ENCODE results near the gene RNF151.

RNF151 gene

GRCh38 chr16:1993731-1994131, 27.1 kb downstream of the RNF151 start:
- DNase-seq = peak; percentile 26

DNA sequence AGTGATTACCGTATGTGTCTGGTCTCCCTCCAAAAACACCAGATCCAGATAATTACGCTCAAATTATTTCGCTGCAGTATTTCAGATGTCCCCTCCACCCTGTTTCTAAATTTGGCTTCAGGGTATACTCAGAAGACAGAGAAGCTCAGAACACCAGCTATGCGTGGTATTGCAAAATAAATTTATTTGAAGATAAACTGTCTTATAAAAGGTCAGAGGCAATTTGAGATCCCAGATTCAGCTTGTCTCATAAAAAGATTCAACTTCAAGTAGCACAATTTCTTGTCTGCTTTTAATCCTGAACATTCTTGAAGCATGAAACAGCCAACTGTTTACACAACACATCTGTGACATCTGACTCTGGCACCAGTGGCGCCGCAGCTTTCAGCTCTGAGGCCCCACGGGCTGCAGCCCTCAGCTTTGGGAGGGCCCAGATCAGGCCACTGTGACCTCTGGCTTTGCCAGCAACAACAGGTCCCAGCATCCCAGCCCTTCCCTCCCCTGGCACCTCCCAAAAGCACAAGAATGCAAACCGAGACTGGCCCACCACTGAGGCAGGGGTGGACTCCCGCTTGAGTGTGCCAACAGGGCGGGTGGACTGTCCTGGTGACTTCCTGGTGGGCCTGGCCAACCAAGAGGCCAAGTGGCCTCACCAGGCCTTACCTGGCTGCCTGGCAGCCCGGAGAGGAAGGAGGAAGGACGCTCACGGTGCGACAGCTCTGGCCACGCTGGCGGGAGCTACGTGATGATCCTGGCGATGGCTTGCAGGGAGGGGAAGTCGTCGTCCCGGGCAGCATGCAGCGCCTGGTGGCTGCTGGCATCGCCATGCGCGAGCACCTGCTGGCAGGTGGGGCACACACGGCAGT, 31.1 kb downstream of the RNF151 start:
- no peak for DNase-seq

DNA sequence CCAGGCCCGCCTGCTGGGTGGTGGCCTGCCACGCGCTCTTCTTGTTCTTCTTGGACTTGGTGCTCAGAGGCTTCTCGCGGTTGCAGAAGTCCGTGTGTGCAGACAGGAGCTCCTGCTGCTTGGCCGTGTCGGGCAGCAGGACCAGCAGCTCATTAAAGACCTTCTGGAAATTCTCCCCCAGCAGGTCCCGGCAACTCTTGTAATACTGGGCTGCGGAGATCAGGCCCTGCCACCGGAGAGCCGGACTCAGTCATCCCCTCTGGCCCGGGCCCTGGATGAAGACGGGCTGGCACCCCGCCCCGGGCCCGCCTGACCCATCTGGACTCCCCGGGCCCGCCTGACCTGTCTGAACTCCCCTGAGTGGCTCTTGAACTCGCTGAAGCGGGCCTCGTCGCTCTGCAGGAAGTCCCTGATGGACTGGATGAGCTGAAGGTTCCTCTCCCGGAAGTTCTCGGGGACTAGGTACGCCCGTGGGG, 31.7 kb downstream of the RNF151 start:
- DNase-seq = no peak

DNA sequence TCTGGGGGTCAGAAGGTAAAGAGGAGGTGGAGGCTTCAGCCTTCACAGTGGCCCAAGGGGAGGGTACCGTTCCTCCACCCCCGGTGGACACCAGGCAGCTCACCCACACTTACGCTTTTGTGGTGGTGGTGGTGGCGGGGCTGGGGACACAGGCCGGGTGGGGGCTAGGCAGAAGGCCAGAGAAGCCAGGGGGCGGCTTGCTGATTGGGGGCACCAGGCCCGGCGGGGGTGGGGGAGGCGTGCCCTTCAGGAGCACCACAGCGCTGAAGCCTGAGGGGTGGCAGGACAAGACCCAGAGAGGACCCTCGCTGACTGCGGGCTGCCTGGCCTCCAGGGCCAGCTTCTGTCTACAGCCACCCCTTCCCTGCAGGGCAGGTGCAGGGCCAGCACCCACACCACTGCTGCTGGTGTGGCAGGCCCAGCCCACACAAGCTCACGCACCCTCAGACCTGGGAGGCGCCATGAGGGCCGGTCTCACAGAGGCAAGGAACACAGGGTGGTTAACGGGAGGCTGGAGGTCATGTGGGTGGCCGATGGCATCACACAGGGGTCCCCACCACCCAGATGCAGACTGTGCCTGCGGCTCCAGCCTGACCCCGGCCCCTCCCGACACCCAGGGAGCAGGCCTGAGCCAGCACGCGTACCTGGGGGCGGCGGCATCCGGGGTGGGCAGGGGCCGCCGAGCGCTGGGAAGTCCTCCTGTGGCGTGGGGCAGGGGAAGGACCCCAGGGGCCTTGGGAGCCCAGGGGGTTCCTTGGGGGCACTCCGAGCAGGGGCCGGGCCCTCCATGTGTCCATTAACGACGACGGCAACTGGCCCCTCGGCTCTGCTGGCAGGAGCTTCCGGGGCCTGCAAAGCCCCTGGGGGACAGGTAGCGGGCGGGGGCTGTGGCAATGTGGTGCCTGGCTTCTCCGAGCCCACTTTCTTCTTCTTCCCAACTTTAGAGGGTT, 32.5 kb downstream of the RNF151 start:
- DNase-seq = no peak

DNA sequence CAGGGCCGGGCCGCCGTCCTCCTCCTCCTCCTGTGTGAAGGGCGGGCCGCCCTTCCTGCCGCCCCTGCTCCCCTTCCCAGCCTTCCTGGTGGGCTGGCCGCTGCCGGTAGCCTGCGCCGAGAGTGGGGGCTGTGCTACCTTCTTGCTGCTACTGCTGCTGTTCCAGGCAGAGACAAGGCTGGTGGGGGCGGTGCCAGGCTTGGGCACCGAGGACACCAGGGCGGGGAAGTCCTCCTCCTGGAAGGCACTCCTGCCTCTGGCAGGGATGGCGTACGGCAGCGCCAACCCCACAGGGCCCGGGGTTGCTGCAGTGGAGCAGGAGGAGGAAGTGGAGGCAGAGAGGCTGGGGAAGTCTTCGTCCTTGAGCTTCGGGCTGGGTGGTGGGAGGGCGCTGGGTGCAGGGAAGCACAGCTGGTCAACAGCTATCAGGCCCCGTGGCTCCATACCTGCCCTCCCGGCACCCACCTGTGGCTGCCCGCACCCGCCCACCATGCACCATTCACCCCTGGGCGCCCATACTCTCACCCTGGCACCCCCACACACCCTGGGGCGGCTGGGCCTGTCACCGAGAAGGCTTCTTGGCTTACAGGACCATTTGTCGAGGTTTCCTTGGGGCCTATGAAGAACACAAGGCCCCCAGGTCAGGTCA, 33.3 kb downstream of the RNF151 start:
- DNase-seq = no peak

DNA sequence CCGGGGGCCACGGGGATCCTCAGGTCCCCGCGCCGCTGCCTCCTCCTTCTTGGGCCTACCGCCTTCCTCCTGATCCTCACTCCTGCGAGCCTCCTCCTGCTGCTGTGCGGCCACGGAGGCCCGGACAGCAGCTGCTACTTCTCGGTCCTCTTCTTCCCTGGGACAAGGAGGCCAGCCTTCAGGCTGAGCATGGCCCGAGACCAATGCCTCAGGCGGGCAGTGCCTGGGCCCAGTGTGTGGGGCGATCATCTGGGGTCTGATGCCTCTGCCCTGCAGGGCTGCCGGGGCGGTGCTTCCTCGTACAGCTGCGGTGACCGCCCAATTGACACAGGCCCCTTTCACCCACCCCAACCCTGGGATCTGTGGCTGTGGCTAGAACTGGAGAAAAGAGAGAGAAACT, 34.4 kb downstream of the RNF151 start:
- no peak for DNase-seq

DNA sequence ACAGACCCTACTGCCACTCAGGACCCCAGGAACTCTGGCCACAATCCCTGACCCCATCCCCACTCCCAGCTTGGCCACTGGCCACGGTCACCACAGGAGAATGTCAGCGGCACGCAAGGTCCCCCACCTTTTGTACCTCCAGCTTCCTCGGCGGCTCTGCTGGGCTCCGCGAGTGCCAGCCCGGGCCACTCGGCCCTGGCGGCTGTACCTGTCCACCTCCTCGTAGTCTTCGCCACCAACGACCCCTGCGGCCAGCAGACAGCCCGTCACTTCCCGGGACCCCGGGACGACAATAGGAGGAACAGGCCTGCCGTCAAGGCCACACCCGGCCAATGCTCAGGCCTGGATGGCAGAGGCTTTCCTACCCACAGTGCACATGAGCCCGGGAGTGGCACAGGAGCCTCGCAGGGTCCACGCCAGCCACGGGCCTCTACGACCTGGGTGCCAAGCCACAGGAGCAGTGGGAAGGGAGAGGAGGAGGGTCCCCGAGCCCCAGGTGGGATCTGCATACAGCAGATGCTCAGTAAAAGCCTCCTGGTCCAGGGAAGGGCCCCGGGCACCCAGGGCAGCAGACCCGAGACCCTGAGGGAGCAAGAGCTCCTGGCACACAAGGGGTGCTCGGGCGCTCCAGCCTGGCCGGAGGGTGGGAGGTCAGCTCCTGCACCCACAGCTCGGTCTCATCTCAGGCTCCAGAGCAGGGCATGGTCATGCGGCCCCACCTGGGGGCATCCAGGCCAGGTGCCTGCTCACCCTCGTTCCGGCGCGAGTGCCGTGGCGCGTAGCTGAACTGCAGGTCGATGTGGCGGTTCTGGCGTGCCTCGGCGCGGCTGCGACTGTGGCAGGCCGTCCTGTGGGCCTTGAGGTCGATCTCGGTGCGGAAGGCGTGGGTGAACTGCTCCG, 35.0 kb downstream of the RNF151 start:
- no peak for DNase-seq

GRCh38 chr16:2002406-2003230, 36.0 kb downstream of the RNF151 start:
- no peak for DNase-seq

- no peak for DNase-seq
Measured at GRCh38 chr16:2003231-2003826, 36.7 kb downstream of the RNF151 start.

- peak; percentile 82 for DNase-seq
Measured at GRCh38 chr16:2003827-2004641, 37.4 kb downstream of the RNF151 start.

GRCh38 chr16:2004795-2005517, 38.3 kb downstream of the RNF151 start:
- no peak for DNase-seq

DNA sequence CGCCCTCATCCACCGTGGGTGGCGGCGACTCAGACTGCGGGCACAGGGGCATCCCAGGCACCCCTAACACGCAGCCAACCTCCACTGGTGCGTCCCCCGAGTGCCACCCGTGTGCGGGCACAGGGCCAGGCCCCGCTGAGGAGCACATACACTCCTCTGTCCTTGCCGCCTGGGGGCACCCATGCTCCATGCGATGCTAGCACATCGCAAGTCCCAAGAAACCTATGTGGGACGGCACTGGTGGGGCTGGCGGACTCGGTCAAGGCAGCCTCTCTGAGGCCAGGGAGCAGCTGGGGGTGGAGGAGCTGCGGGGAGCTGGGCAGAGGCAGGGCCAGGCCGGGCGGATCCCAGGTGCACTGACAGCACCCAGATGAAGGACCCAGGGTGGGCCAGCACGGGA, 39.0 kb downstream of the RNF151 start:
- DNase-seq = no peak

- no peak for DNase-seq
Measured at GRCh38 chr16:2006317-2006716, 39.7 kb downstream of the RNF151 start.

DNA sequence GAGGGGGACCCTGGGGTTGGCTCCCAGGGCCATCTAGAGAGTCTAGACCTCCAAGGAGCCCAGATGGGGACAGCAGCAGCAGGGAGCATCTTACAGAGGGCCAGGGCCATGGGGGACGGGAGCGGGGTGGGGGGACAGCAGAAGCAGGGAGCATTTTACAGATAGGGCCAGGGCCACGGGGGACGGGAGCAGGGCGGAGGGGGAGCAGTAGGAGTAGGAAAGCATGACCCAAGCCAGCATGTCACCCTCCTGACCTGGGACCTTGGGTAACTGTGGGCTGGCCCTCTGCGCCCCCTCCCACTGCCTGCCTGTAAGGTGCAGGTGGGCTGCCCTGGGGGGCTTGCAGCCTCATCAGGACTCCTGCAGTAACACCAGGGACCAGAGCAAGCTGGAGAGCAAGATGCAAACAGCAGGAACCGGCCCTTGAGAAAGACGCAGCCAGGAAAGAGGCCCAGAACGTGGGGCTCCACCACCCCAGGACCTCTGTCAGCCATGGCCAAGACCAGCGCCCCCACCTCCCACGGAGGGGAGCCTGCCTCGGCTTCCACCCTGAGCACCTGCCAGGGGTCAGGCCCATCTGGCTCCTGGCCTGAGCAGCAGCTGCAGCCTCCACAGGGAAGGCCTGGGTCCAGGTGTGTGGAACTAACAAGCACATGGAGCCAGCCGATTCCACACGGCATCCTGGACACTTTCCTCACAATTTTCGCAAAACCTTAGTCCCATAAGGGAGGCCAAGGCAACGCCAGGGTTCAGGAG, 40.6 kb downstream of the RNF151 start:
- no peak for DNase-seq

DNA sequence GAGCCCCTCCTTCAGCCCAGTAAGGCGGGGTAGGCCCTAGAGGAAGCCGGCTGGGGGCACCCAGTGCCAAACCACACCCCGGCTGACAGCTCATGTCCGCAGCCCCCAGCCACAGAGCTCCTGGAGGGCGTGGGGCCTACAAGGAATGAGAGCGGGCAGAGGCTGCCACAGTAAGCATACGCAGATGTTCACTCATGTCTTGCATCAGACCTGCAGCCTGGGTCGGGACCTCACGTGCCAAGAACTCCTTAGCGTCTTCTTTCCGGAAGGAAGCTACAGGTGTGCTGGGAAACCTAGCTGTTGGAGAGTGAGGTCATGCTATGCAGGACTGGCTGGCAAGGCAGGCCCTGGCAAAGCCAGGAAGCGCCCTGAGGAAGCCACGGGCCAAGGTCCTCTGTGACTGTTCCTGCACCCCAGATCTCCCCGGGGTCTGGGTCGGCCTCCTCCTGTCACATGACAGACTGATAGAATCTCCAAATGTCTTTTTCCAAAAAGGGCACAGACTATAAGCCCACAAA, 41.4 kb downstream of the RNF151 start:
- peak; percentile 40 for DNase-seq

DNA sequence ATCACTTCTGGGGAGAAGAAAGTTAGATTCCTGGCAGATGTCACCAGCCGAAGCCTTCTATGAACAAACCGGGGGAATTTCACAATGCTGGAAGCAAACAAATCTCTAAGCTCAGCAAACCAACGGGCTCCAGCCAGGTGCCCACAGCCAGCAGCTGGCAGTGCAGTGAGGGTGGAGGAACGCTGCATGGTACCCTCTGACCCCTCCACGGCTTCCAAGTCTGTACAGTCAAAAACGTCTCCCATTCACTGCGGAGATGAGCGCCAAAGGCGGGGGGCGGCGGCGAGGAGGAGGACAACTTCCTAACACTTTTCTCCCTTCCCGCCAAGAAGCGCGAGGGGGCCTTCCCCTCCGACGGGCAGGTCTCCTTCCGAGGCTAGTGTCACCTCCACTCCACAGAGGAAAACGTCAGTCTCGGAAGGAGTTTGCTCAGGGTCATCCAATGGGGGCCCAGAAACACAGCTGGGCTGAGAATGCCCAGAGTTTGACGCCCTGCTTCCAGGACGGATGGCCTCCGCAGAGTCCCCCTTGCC, 42.0 kb downstream of the RNF151 start:
- peak; percentile 40 for DNase-seq

- no peak for DNase-seq
Measured at GRCh38 chr16:2009164-2009711, 42.6 kb downstream of the RNF151 start.

Data from fibroblast of skin of right biceps (primary cell).